ENCODE data around the gene DST.

The DST gene

GRCh38 chr6:56495654-56496053 lies 147.0 kb downstream of the DST start:
- Histone ChIP-seq H3K4me3 (ENCODE audit: low read length) (no peak overlapping the region), H3K4me1 (ENCODE audit: control insufficient read depth, low read length) (no peaks in the 10 kb centered on the region), H3K79me2 (ENCODE audit: control insufficient read depth, low read length) (no peaks in the 10 kb centered on the region), H4K20me1 (ENCODE audit: control insufficient read depth, insufficient read depth, low read depth, low read length) (no peaks in the 10 kb centered on the region), H3K27me3 (ENCODE audit: control insufficient read depth, low read length) (no peaks in the 10 kb centered on the region), H3K36me3 (ENCODE audit: control insufficient read depth, low read length) (peaks cover 5% of the 10 kb centered on the region; the same call in 1 of the 2 replicates), H3K9me2 (replicated peaks; ENCODE audit: control insufficient read depth, low read length) (no peaks in the 10 kb centered on the region), H3K27ac (ENCODE audit: low read depth, low read length) (no peak overlapping the region), H3K4me2 (ENCODE audit: low read length) (no peak overlapping the region), H3K9me3 (ENCODE audit: control insufficient read depth, insufficient read depth, low read length) (no peaks in the 10 kb centered on the region), H3F3A (ENCODE audit: control insufficient read depth, insufficient read depth) (no peaks in the 10 kb centered on the region)
- TF ChIP-seq EZH2phosphoT487 (IDR thresholded peaks at IDR 0.05; ENCODE audit: borderline replicate concordance, low read length) (no peak), CTCF (IDR thresholded peaks at IDR 0.05; ENCODE audit: low read depth, low read length, poor library complexity, severe bottlenecking) (no peak)

- Histone ChIP-seq H3K36me3 (ENCODE audit: control insufficient read depth, low read length) (no peaks in the 10 kb centered on the region; the same call in 1 of the 2 replicates), H4K20me1 (ENCODE audit: control insufficient read depth, insufficient read depth, low read depth, low read length) (no peaks in the 10 kb centered on the region)
Measured at GRCh38 chr6:56491606-56492328, 150.9 kb downstream of the DST start.

GRCh38 chr6:56490993-56491392 lies 151.7 kb downstream of the DST start:
- Histone ChIP-seq H3K27me3 (ENCODE audit: control insufficient read depth, low read length) (no peaks in the 10 kb centered on the region), H3K4me2 (ENCODE audit: low read length) (no peak overlapping the region), H3K4me3 (ENCODE audit: low read length) (no peak overlapping the region), H3K27ac (ENCODE audit: low read depth, low read length) (no peak overlapping the region), H3K36me3 (ENCODE audit: control insufficient read depth, low read length) (no peaks in the 10 kb centered on the region; the same call in 1 of the 2 replicates), H3K9me2 (replicated peaks; ENCODE audit: control insufficient read depth, low read length) (no peaks in the 10 kb centered on the region), H3K9me3 (ENCODE audit: control insufficient read depth, insufficient read depth, low read length) (no peaks in the 10 kb centered on the region), H4K20me1 (ENCODE audit: control insufficient read depth, insufficient read depth, low read depth, low read length) (no peaks in the 10 kb centered on the region), H3K4me1 (ENCODE audit: control insufficient read depth, low read length) (no peaks in the 10 kb centered on the region), H3F3A (ENCODE audit: control insufficient read depth, insufficient read depth) (no peaks in the 10 kb centered on the region), H3K79me2 (ENCODE audit: control insufficient read depth, low read length) (no peaks in the 10 kb centered on the region)
- TF ChIP-seq CTCF (IDR thresholded peaks at IDR 0.05; ENCODE audit: low read depth, low read length, poor library complexity, severe bottlenecking): no peak

More at GRCh38 chr6:56491606-56492328, 150.9 kb downstream of the DST start:
- Histone ChIP-seq H3K9me2 (replicated peaks; ENCODE audit: control insufficient read depth, low read length) (no peaks in the 10 kb centered on the region), H3K27me3 (ENCODE audit: control insufficient read depth, low read length) (no peaks in the 10 kb centered on the region), H3K9me3 (ENCODE audit: control insufficient read depth, insufficient read depth, low read length) (no peaks in the 10 kb centered on the region), H3K4me1 (ENCODE audit: control insufficient read depth, low read length) (no peaks in the 10 kb centered on the region), H3F3A (ENCODE audit: control insufficient read depth, insufficient read depth) (no peaks in the 10 kb centered on the region), H3K4me2 (ENCODE audit: low read length) (no peak overlapping the region), H3K79me2 (ENCODE audit: control insufficient read depth, low read length) (no peaks in the 10 kb centered on the region), H3K27ac (ENCODE audit: low read depth, low read length) (no peak overlapping the region), H3K4me3 (ENCODE audit: low read length) (no peak overlapping the region)
- TF ChIP-seq EZH2phosphoT487 (IDR thresholded peaks at IDR 0.05; ENCODE audit: borderline replicate concordance, low read length): no peak
- TF ChIP-seq CTCF (IDR thresholded peaks at IDR 0.05; ENCODE audit: low read depth, low read length, poor library complexity, severe bottlenecking): no peak

All from DOHH2 (cell line).